Activated CD4-positive, CD25-positive, alpha-beta regulatory T cell treated with anti-CD3 and anti-CD28 coated beads, Interleukin-2, amount 50 U/mL, for 72 hours (primary cell): Measurements from ENCODE around the gene MTERF4.

Experiments used
- DNase-seq: peaks from one replicate; pipeline ENCODE4 v3.0.0; 2021

Gene MTERF4

DNA sequence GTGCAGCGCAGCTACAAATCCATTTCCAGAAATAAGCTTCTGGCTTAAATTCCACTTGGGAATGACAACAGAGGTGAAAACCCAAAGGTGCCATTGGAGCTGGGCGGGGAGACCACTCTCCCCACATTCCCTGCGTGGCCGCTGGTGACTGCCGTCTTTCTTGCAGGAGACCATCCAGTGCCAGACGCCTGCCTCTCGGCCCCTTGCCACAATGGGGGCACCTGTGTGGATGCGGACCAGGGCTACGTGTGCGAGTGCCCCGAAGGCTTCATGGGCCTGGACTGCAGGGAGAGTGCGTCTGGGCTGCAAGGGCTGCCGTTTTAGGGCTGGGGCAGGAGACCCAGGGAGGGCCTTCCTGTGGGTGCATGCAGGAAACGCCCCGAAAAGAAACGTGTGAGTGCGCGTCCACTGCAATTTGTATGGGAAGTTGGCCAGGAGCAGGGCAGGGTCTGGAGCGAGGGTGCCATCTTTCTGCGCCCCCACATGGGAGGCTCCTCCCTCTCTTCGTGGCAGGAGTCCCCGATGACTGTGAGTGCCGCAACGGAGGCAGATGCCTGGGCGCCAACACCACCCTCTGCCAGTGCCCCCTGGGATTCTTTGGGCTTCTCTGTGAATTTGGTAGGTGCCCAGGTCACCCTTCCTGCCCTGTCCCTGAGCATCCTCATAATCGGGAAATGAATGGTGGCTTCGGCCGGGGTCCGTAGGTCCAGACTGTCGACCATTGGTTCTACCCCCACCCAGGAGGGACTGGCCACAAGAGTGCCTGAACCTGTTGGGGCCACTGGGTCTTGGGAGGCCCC lies 53.7 kb downstream of the MTERF4 start:
- no peak for DNase-seq

DNA sequence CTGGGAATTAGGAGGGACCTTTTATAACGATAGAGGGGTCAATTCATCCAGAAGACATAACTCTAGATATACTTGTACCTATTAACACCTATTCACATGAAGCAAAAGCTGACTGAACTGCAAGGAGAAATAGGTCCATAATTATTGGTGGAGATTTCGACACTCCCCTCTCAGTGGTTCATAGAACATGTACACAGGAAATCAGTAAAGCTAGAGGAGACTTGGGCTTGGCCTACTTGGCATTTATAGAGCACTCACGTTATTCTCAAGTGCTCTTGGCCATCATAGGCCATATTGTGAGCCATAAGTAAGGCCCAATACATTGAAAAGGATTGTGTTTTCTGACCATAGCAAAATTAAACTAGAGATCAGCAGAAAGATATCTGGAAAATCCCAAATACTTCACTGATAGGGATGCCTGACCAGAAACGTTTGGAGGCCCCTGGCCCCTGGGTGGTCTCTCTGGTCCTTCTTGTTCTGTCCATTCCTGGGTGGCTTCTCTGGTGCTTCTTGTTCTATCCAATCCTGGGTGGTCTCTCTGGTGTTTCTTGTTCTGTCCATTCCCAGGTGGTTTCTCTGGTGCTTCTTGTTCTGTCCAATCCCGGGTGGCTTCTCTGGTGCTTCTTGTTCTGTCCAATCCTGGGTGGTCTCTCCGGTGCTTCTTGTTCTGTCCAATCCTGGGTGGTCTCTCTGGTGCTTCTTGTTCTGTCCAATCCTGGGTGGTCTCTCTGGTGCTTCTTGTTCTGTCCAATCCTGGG lies 54.7 kb downstream of the MTERF4 start:
- no peak for DNase-seq
